ENCODE data around the gene UGT1A1.

DNA sequence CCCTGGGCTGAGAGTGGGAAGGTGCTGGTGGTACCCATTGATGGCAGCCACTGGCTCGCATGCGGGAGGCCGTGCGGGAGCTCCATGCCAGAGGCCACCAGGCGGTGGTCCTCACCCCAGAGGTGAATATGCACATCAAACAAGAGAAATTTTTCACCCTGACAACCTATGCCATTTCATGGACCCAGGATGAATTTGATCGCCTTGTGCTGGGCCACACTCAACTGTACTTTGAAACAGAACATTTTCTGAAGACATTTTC lies 12.9 kb upstream of the UGT1A1 start:
- no peak for TF ChIP-seq POLR2A (IDR thresholded peaks at IDR 0.05; ENCODE audit: borderline replicate concordance, extremely low read depth, insufficient read depth, insufficient read length)
- no peak for TF ChIP-seq CTCF (IDR thresholded peaks at IDR 0.05 in 2 of 3, conservative IDR thresholded peaks at IDR 0.05 in 1 of 3; ENCODE audit: borderline replicate concordance in 1 of 3, insufficient read depth in 1 of 3, low read depth in 2 of 3, low read length in 2 of 3)
- no peak for TF ChIP-seq RAD21 (IDR thresholded peaks at IDR 0.05; ENCODE audit: low read depth)
- TF ChIP-seq EZH2 (IDR thresholded peaks at IDR 0.05): no peak
- TF ChIP-seq, protein P1, sequence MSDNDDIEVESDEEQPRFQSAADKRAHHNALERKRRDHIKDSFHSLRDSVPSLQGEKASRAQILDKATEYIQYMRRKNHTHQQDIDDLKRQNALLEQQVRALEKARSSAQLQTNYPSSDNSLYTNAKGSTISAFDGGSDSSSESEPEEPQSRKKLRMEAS (IDR thresholded peaks at IDR 0.05): no peak
